Calu3 (cell line): Measurements from ENCODE around the gene PSENEN. TPM values are rescaled to one million over a fixed set of nuclear protein-coding genes. Genes with fewer than 3 reads are reported as not detected.
A peak's percentile ranks its signal among the peaks of the same experiment; 100 is the strongest.

Experiments
- BruUV-seq: library from RNA; stranded (reverse); fragments of 400-500 nt; replicated peaks from 2 replicates; lab custom pipeline; 2021; lab: Mats Ljungman, UMichigan
- CTCF ChIA-PET: fragments of 300-600 bp; sonication (Branson Sonifier 250); formaldehyde crosslinking; loops from one replicate; lab custom pipeline; 2022; ENCODE audit warnings: antibody characterized with exemption; lab: Charles Lee
- DNase-seq: peaks from one replicate; pipeline ENCODE4 v3.0.0; 2022
- H3K27ac Mint-ChIP-seq: one replicate; pipeline ENCODE4 v1.8.0; 2022; ENCODE audit warnings: mixed read lengths; ENCODE audit not compliant: unreplicated experiment
- H3K27me3 Mint-ChIP-seq: one replicate; pipeline ENCODE4 v1.8.0; 2022; ENCODE audit warnings: mixed read lengths; ENCODE audit not compliant: unreplicated experiment
- H3K36me3 Mint-ChIP-seq: one replicate; pipeline ENCODE4 v1.8.0; 2022; ENCODE audit warnings: mild to moderate bottlenecking, moderate library complexity, mixed read lengths; ENCODE audit not compliant: insufficient read depth, unreplicated experiment
- H3K4me1 Mint-ChIP-seq: one replicate; pipeline ENCODE4 v1.8.0; 2022; ENCODE audit warnings: mild to moderate bottlenecking, low read depth, mixed read lengths; ENCODE audit not compliant: unreplicated experiment
- H3K4me3 Mint-ChIP-seq: one replicate; pipeline ENCODE4 v1.8.0; 2022; ENCODE audit warnings: mild to moderate bottlenecking, low read depth, moderate library complexity, mixed read lengths; ENCODE audit not compliant: unreplicated experiment
- H3K9me3 Mint-ChIP-seq: one replicate; pipeline ENCODE4 v1.8.0; 2022; ENCODE audit warnings: low read depth, mixed read lengths; ENCODE audit not compliant: unreplicated experiment
- CTCF ChIP-seq: fragments of 200-600 bp; IDR thresholded peaks from one replicate; pipeline ENCODE4 v1.8.0; 2022; ENCODE audit warnings: antibody characterized with exemption; ENCODE audit not compliant: unreplicated experiment
- intact Hi-C: fragments of 100-400 bp; cut with micrococcal nuclease; formaldehyde crosslinking; loops from one replicate; pipeline ENCODE4 v1.10.0; 2022; ENCODE audit not compliant: unreplicated experiment
- total RNA-seq: library from RNA; stranded (reverse); gene quantifications from 2 replicates; pipeline ENCODE4 v1.2.3, GENCODE V29; 2022

The PSENEN gene
- total RNA-seq, 1 experiment from 2014 or later = 114 TPM

- no peaks in the 10 kb centered on the region for H3K9me3 Mint-ChIP-seq
- BruUV-seq = no TSS peak
- H3K36me3 Mint-ChIP-seq = peaks cover 60% of the 10 kb centered on the region
- peaks cover 30% of the 10 kb centered on the region for H3K4me1 Mint-ChIP-seq
- CTCF ChIA-PET = interaction anchor here (1.0 kb wide), 1 partner anchor 25 kb away, joined by 4 read pairs; no protein-coding TSS in a partner anchor
- intact Hi-C loops = loop anchor here (1.0 to 2.0 kb wide), 3 partner anchors 23 to 162 kb away; no protein-coding TSS in a partner anchor
- peak overlapping the region; percentile 77 for H3K4me3 Mint-ChIP-seq
- H3K27me3 Mint-ChIP-seq = peaks cover 25% of the 10 kb centered on the region
- TF ChIP-seq CTCF = peak; percentile 97
- peak; percentile 96 for DNase-seq
- peak overlapping the region; percentile 45 for H3K27ac Mint-ChIP-seq
These were observed 28.4 kb upstream of the PSENEN start for GRCh38 chr19:35716801-35717664.

GRCh38 chr19:35717665-35718344 lies 27.6 kb upstream of the PSENEN start, which contains the start of gene KMT2B:
Gene KMT2B (plus strand): TSS chr19:35718003. CDS start chr19:35718019, 16 bp downstream.
- no peaks in the 10 kb centered on the region for H3K9me3 Mint-ChIP-seq
- H3K4me1 Mint-ChIP-seq = peaks cover 30% of the 10 kb centered on the region
- peak within 1 kb of the TSS; percentile 77 for H3K4me3 Mint-ChIP-seq
- peak within 1 kb of the TSS; percentile 47 for H3K27ac Mint-ChIP-seq
- H3K36me3 Mint-ChIP-seq = peaks cover 68% of the 10 kb centered on the region
- DNase-seq = peak; percentile 99
- peaks cover 20% of the 10 kb centered on the region for H3K27me3 Mint-ChIP-seq
- BruUV-seq = no TSS peak
- no peak for TF ChIP-seq CTCF
- CTCF ChIA-PET = interaction anchor here (0.8 to 1.4 kb wide), 6 partner anchors 9 to 296 kb away, joined by 3 to 5 read pairs (median 4); partner anchors contain the start of gene ALKBH6
- intact Hi-C loops = loop anchor here (1.0 to 2.0 kb wide), 3 partner anchors 24 to 163 kb away; no protein-coding TSS in a partner anchor

GRCh38 chr19:35718345-35719041 lies 27.0 kb upstream of the PSENEN start:
- Mint-ChIP-seq H3K27me3 (peaks cover 13% of the 10 kb centered on the region), H3K9me3 (no peaks in the 10 kb centered on the region), H3K4me1 (peaks cover 30% of the 10 kb centered on the region), H3K4me3 (peak overlapping the region; percentile 77), H3K27ac (peak overlapping the region; percentile 47), H3K36me3 (peaks cover 75% of the 10 kb centered on the region)
- no TSS peak for BruUV-seq
- TF ChIP-seq CTCF = no peak
- intact Hi-C loops = no loop called here
- peak; percentile 35 for DNase-seq
- CTCF ChIA-PET = interaction anchor here (0.8 to 1.4 kb wide), 8 partner anchors 10 to 295 kb away, joined by 3 to 5 read pairs (median 4); partner anchors contain the start of genes ALKBH6 and LIN37
